ENCODE measurements around the gene UBE2G1. TPM values are rescaled to one million over a fixed set of nuclear protein-coding genes. Genes with fewer than 3 reads are reported as not detected.
A peak's percentile ranks its signal among the peaks of the same experiment; 100 is the strongest.

The UBE2G1 gene
- total RNA-seq, 4 donors from 2014 or later, result 52.5 to 88.2 (median 73.5) TPM

- intact Hi-C loops (cut with DNase I), result no loop called here
- H3K4me1 ChIP-seq, result peaks cover 16 to 50% (median 16%) of the 10 kb centered on the region in 3 donors
- TF ChIP-seq, protein P1, sequence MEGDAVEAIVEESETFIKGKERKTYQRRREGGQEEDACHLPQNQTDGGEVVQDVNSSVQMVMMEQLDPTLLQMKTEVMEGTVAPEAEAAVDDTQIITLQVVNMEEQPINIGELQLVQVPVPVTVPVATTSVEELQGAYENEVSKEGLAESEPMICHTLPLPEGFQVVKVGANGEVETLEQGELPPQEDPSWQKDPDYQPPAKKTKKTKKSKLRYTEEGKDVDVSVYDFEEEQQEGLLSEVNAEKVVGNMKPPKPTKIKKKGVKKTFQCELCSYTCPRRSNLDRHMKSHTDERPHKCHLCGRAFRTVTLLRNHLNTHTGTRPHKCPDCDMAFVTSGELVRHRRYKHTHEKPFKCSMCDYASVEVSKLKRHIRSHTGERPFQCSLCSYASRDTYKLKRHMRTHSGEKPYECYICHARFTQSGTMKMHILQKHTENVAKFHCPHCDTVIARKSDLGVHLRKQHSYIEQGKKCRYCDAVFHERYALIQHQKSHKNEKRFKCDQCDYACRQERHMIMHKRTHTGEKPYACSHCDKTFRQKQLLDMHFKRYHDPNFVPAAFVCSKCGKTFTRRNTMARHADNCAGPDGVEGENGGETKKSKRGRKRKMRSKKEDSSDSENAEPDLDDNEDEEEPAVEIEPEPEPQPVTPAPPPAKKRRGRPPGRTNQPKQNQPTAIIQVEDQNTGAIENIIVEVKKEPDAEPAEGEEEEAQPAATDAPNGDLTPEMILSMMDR (IDR thresholded peaks at IDR 0.05), result no peak
- TF ChIP-seq POLR2A (IDR thresholded peaks at IDR 0.05), result no peak
- no peaks in the 10 kb centered on the region for H3K9me3 ChIP-seq
- no peak overlapping the region for H3K4me3 ChIP-seq
- DNase-seq, result no peak
- whole genome bisulfite sequencing, 2 donors, result 43 to 51% methylated on average over 4 of the region's 4 CpGs
- peak overlapping the region in 3 of 4 donors; percentile 24 to 87 (median 78) for H3K27ac ChIP-seq
- peaks cover 0 to 55% (median 8%) of the 10 kb centered on the region in 3 donors for H3K36me3 ChIP-seq
- H3K27me3 ChIP-seq, result no peaks in the 10 kb centered on the region
Observed at GRCh38 chr17:4232168-4232813, 134.2 kb downstream of the UBE2G1 start.

DNA sequence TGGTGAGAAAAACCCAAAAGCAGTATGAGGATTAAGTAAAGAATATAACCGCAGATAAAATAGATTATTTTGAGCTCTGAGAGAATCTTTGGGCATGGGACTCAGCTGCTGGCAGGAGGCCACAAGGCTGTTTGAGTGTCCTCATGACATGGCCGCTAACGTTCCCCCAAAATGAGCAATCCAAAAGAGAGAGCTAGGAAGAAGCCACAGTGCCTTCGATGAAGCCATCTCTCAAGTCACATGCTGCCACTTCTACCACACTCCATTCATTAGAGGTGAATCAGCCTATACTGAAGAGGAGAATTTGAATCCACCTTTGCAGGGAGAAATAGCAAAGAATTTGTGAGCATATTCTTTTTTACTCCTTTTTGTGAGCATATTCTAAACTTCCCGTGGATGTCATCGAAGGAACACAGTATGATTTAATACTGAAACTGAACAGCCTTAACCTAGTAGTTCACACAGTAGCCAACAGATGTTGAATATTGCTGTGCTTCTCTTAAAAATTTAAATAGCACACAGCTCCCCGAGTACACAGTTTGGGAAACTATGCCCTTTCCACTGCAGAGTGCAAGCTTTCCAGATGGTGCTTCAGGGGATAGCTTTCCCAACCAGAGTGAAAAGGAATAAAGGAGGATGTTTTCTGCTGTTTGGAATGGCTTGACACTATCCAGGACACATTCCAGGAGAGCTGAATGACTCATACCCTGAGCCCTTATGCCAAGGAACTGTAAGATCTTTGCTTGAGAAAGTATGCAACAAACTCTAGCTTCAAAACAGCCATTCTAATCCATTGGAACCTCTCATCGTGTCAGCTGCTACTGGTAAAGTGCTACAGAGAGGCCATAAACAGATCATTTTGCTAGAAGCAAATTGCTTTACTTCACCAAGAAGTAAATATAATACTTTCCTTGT, 136.6 kb downstream of the UBE2G1 start:
- no peak for TF ChIP-seq POLR2A (IDR thresholded peaks at IDR 0.05)
- TF ChIP-seq, protein P1 (IDR thresholded peaks at IDR 0.05), result no peak
- Histone ChIP-seq H3K4me3 (peak overlapping the region in 1 of 4 donors; percentile 31), H3K9me3 (no peaks in the 10 kb centered on the region), H3K4me1 (peaks cover 16 to 42% (median 16%) of the 10 kb centered on the region in 3 donors), H3K27ac (peak overlapping the region; percentile 40 to 87 (median 84)), H3K36me3 (peaks cover 0 to 50% (median 6%) of the 10 kb centered on the region in 3 donors), H3K27me3 (no peaks in the 10 kb centered on the region)
- 33 to 35% methylated on average over 8 of the region's 8 CpGs for WGBS, 2 donors
- no peak for DNase-seq
- intact Hi-C loops (cut with DNase I), result no loop called here

DNA sequence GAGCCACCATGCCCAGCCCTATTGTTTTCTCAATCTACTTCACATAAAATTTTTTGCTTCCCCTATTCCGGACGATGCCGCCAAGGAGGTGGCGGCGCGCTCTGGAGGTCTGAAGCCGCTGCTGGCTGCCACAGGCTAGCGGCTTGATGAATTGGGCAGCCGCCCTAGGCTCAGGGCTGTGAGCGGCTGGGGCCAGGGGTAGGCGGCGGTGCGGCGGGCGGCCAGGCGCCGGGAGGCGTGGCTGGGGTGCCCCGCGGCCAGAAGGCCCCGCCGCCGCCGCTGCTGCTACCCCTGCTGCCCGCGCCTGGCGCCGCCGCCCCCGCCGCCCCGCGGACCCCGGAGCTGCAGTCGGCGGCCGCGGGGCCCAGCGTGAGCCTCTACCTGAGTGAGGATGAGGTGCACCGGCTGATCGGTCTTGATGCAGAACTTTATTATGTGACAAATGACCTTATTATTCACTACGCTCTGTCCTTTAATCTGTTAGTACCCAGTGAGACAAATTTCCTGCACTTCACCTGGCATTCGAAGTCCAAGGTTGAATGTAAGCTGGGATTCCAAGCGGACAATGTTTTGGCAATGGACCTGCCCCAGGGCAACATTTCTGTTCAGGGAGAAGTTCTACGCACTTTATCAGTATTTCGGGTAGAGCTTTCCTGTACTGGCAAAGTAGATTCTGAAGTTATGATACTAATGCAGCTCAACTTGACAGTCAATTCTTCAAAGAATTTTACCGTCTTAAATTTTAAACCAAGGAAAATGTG, 144.4 kb downstream of the UBE2G1 start:
- H3K27me3 ChIP-seq, result no peaks in the 10 kb centered on the region
- no peak for DNase-seq
- TF ChIP-seq, protein P1 (IDR thresholded peaks at IDR 0.05), result no peak
- TF ChIP-seq POLR2A (IDR thresholded peaks at IDR 0.05), result no peak
- no peaks in the 10 kb centered on the region for H3K9me3 ChIP-seq
- 91 to 96% methylated on average over 11 of the region's 47 CpGs for WGBS, 2 donors
- peaks cover 0 to 19% (median 11%) of the 10 kb centered on the region in 3 donors for H3K4me1 ChIP-seq
- H3K36me3 ChIP-seq, result peaks cover 4 to 49% (median 4%) of the 10 kb centered on the region in 3 donors
- H3K4me3 ChIP-seq, result no peak overlapping the region
- H3K27ac ChIP-seq, result no peak overlapping the region
- intact Hi-C loops (cut with DNase I), result no loop called here

- intact Hi-C loops (cut with DNase I), result no loop called here
- Histone ChIP-seq H3K4me3 (no peak overlapping the region), H3K4me1 (peaks cover 0 to 19% (median 11%) of the 10 kb centered on the region in 3 donors), H3K27me3 (no peaks in the 10 kb centered on the region), H3K36me3 (peaks cover 4 to 54% (median 4%) of the 10 kb centered on the region in 3 donors), H3K27ac (peak overlapping the region in 3 of 4 donors; percentile 21 to 53 (median 45)), H3K9me3 (no peaks in the 10 kb centered on the region)
- DNase-seq, result no peak
- 76 to 87% methylated on average over 4 of the region's 4 CpGs for WGBS, 2 donors
- TF ChIP-seq, protein P1 (IDR thresholded peaks at IDR 0.05), result no peak
- no peak for TF ChIP-seq POLR2A (IDR thresholded peaks at IDR 0.05)
Observed at GRCh38 chr17:4221163-4221562, 145.3 kb downstream of the UBE2G1 start.

Data from esophagus squamous epithelium (tissue), 5 donors.